Ovary (tissue), 9 donors: Measurements from ENCODE around the gene AQP10. TPM values are rescaled to one million over a fixed set of nuclear protein-coding genes. Genes with fewer than 3 reads are reported as not detected.
A peak's percentile ranks its signal among the peaks of the same experiment; 100 is the strongest.

Source experiments
- DNase-seq, 5 donors: peaks; one replicate each; pipeline ENCODE4 v3.0.0-alpha.2; 2019 to 2020
- H3K27ac ChIP-seq, 2 donors: fragments of 200-600 bp; one replicate each; pipeline versions ENCODE4 v1.5.1 to v1.8.0; 2019 to 2022
- H3K27me3 ChIP-seq: fragments of 200-600 bp; one replicate; pipeline ENCODE4 v1.8.0; 2022
- H3K36me3 ChIP-seq: fragments of 200-600 bp; sonication (generic); one replicate; pipeline ENCODE4 v1.5.1; 2019
- H3K4me1 ChIP-seq: one replicate; pipeline ENCODE4 v1.8.1; 2013; ENCODE audit warnings: mild to moderate bottlenecking, moderate library complexity; ENCODE audit not compliant: insufficient read depth
- H3K4me3 ChIP-seq: fragments of 200-600 bp; sonication (generic); one replicate; pipeline ENCODE4 v1.5.1; 2017
- H3K9me3 ChIP-seq, 2 donors: fragments of 200-600 bp in 1 of 2; sonication (generic) in 1 of 2; one replicate each; pipeline versions ENCODE4 v1.5.1 to v1.8.1; 2013 to 2019; ENCODE audit warnings: mild to moderate bottlenecking in 1 of 2, moderate library complexity in 1 of 2
- EP300 ChIP-seq: sonication (generic); formaldehyde crosslinking; IDR thresholded peaks from one replicate; pipeline ENCODE4 v1.6.1; 2017; ENCODE audit warnings: antibody characterized with exemption
- POLR2A ChIP-seq: fragments of 450-650 bp; IDR thresholded peaks from one replicate; pipeline ENCODE4 v1.6.1; 2017; ENCODE audit warnings: antibody characterized with exemption, mild to moderate bottlenecking, moderate library complexity
- WGBS, 3 donors: extraction: QIAGEN DNeasy Blood & Tissue Kit in 1 of 3; methylation state at CpG; one replicate each; pipeline versions ENCODE4 v1.1.5 to v1.1.7; 2013 to 2017; 5-methylcytosine and 5-hydroxymethylcytosine counted together
- intact Hi-C, 4 donors: fragments of 100-400 bp; cut with DNase I; formaldehyde crosslinking; loops; one replicate each; pipeline versions ENCODE4 v1.11.0 to v1.15.1; 2022 to 2023
- polyA plus RNA-seq, 2 donors: library from polyadenylated mRNA; stranded (reverse); fragments of 200-250 nt in 1 of 2; fragments of 350-450 nt in 1 of 2; fragmentation: Illumina TruSeq in 1 of 2; extraction: RNeasy Lipid Tissue Mini Kit (QIAGEN cat#74804) in 1 of 2; gene quantifications; one replicate each; pipeline ENCODE4 v1.2.3, GENCODE V29; 2013 to 2014
- total RNA-seq, 7 donors: library from RNA; depleted of rRNA in 2 of 7; stranded (reverse); fragments of >200 nt in 2 of 7; fragmentation: NEBNext Ultra II Directional in 3 of 7; extraction: Animal tissue kit (Norgen Biotek cat#: 25700) in 3 of 7; gene quantifications; one replicate each; pipeline versions ENCODE4 v1.1.0 to v1.2.4, GENCODE V29; 2016 to 2023
- TF ChIP-seq, protein P1 (sequence below), 3 donors: fragments of 450-650 bp in 2 of 3; fragments of 200-600 bp in 1 of 3; IDR thresholded peaks; one replicate each; pipeline versions ENCODE4 v1.5.1 to v1.8.0; 2016 to 2022; ENCODE audit warnings: antibody characterized with exemption in 3 of 3, mild to moderate bottlenecking in 1 of 3
- donor health status: DM: no; HTN: no; CAD: no; lungs with moderate emphysema.
- donor health status: DM: no; HTN: no; CAD: no.
- donor health status: Bipolar disorder and iron deficiency.
- donor health status: DM: yes; HTN: yes; CAD: no.
- donor health status: DM: no; HTN: no; CAD: no.
- donor health status: DM: yes; HTN: yes; CAD: no.

Gene AQP10
- total and polyA plus RNA-seq, 9 donors: 0.13 to 1.0 (median 0.23) TPM; not detected in 6

DNA sequence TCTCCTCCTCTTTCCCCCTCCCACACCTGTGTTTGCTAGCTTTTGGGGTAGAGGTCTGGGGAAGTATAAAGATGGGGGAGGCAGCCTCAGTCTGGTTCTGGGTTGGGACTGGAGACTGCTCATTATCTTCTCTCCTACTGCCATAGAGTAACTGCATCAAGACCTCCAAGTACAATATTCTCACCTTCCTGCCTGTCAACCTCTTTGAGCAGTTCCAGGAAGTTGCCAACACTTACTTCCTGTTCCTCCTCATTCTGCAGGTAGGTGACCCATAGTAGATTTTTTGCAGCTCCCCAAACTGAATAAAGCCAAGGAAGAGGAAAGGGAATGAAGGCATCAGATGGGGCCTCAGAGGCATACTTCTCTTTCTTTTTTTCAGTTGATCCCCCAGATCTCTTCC lies 9.8 kb downstream of the AQP10 start:
- DNase-seq: no peak
- peaks cover 17% of the 10 kb centered on the region for H3K4me1 ChIP-seq
- H3K4me3 ChIP-seq: no peak overlapping the region
- H3K27me3 ChIP-seq: no peaks in the 10 kb centered on the region
- no peak overlapping the region for H3K27ac ChIP-seq
- intact Hi-C loops: no loop called here
- H3K36me3 ChIP-seq: no peaks in the 10 kb centered on the region
- no peaks in the 10 kb centered on the region for H3K9me3 ChIP-seq
- TF ChIP-seq, protein P1, sequence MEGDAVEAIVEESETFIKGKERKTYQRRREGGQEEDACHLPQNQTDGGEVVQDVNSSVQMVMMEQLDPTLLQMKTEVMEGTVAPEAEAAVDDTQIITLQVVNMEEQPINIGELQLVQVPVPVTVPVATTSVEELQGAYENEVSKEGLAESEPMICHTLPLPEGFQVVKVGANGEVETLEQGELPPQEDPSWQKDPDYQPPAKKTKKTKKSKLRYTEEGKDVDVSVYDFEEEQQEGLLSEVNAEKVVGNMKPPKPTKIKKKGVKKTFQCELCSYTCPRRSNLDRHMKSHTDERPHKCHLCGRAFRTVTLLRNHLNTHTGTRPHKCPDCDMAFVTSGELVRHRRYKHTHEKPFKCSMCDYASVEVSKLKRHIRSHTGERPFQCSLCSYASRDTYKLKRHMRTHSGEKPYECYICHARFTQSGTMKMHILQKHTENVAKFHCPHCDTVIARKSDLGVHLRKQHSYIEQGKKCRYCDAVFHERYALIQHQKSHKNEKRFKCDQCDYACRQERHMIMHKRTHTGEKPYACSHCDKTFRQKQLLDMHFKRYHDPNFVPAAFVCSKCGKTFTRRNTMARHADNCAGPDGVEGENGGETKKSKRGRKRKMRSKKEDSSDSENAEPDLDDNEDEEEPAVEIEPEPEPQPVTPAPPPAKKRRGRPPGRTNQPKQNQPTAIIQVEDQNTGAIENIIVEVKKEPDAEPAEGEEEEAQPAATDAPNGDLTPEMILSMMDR (IDR thresholded peaks at IDR 0.05): no peak
- TF ChIP-seq POLR2A (no peak), EP300 (no peak)

DNA sequence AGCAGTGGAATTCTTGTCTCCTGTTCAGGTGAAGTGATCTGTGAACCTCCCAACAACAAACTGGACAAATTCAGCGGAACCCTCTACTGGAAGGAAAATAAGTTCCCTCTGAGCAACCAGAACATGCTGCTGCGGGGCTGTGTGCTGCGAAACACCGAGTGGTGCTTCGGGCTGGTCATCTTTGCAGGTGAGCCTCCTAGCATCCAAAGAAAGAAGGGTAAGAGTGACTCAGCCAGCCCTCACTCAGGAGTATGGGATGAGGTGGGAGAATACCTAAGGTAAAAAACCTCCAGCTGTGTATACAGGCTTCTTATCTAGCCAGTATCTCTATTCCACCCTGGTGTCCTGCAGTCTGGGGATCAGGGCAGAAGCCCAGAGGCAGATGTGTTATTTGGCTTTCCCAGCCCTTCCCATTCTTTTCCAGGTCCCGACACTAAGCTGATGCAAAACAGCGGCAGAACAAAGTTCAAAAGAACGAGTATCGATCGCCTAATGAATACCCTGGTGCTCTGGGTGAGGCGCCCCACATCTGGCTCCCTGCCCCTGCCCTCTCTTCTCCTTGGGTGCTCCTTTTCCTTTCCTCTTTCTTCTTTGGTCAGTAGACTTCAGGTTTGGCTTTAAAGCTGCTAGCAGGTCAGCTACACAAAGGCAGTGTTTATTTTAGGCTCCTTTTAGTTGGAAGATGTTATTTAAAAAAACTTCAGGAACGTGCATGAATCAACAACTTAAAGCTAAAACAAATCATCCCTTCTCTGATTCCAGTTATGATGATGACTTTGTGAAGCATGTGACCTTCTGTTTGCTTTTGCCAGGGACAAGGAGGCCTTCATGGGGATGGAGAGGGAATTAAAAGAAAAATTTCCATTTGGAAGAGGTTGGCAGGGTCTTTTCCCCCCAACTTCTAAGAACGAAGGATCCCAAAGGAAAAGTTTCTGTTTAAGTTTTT lies 13.5 kb downstream of the AQP10 start:
- no peaks in the 10 kb centered on the region for H3K27me3 ChIP-seq
- H3K36me3 ChIP-seq: no peaks in the 10 kb centered on the region
- H3K4me3 ChIP-seq: no peak overlapping the region
- TF ChIP-seq EP300 (no peak), POLR2A (no peak)
- TF ChIP-seq, protein P1 (IDR thresholded peaks at IDR 0.05): no peak
- 52 to 67% (median 55%) methylated on average over 13 of the region's 13 CpGs for WGBS, 3 donors
- no peaks in the 10 kb centered on the region for H3K4me1 ChIP-seq
- H3K9me3 ChIP-seq: no peaks in the 10 kb centered on the region
- intact Hi-C loops: no loop called here
- peak overlapping the region; percentile 2 to 62 for H3K27ac ChIP-seq
- DNase-seq: no peak

DNA sequence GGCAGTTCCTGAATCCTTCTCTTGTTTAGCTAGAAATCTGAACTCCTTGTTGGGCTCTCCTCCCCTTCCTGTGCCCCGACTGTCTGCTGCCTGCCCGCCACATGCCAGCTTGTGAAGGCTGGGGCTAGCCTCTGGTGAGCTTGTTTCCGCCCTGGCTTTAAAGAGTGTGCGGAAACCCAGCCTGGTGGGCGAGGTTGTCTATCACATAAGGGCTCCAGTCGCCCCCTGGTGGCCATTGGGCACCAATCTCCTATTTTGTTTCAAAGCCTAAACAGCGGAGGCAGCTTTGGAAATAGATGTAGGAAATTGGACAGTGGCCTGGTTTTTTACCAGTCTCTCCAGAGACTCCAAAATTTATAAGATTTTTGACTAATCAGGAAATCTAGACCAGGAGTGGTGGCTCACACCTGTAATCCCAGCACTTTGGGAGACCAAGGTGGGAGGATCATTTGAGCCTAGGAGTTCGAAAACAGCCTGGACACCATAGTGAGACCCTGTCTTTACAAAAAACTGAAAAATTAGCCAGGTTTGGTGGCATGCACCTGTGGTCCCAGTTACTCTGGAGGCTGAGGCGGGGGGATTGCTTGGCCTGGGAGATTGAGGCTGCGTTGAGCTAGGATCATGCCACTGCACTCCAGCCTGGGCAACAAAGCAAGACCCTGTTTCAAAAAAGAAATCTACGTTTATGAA lies 14.3 kb downstream of the AQP10 start:
- DNase-seq: peak; percentile 75 to 90 (median 84)
- Histone ChIP-seq H3K4me3 (no peak overlapping the region), H3K9me3 (no peaks in the 10 kb centered on the region), H3K36me3 (no peaks in the 10 kb centered on the region), H3K27ac (peak overlapping the region; percentile 2 to 62), H3K27me3 (no peaks in the 10 kb centered on the region), H3K4me1 (no peaks in the 10 kb centered on the region)
- intact Hi-C loops: no loop called here
- 38 to 41% (median 39%) methylated on average over 11 of the region's 11 CpGs for WGBS, 3 donors
- no peak for TF ChIP-seq EP300
- TF ChIP-seq, protein P1 (IDR thresholded peaks at IDR 0.05): peak; percentile 73 to 76 (median 73)

DNA sequence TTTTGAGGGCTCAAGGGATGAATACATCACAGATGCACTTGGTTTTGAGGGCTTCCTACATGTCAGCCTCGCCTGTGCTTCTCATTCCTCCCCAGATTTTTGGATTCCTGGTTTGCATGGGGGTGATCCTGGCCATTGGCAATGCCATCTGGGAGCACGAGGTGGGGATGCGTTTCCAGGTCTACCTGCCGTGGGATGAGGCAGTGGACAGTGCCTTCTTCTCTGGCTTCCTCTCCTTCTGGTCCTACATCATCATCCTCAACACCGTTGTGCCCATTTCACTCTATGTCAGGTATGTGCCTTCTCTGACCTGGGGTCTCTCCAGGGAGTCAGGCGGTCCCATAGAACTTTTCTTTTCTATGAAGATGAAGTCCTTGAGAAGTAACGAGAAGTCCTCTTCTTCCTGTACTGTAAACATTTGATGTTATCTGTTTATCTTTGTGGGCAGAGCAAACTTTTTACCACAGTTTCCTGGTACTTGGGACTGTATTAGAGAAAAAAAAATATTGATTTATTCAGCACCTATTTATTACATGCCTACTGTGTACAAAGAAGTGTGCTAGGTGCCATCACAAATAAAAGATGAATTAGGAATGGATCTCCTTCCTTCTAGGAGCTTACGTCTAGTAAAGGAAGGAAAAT lies 16.5 kb downstream of the AQP10 start:
- no peak for DNase-seq
- 87 to 90% (median 89%) methylated on average over 8 of the region's 8 CpGs for WGBS, 3 donors
- H3K4me1 ChIP-seq: no peaks in the 10 kb centered on the region
- H3K4me3 ChIP-seq: no peak overlapping the region
- no peaks in the 10 kb centered on the region for H3K36me3 ChIP-seq
- no peaks in the 10 kb centered on the region for H3K9me3 ChIP-seq
- no peak for TF ChIP-seq POLR2A
- TF ChIP-seq, protein P1 (IDR thresholded peaks at IDR 0.05): no peak
- no peak for TF ChIP-seq EP300
- no peak overlapping the region for H3K27ac ChIP-seq
- intact Hi-C loops: no loop called here
- H3K27me3 ChIP-seq: no peaks in the 10 kb centered on the region
